SK-N-SH treated with all-trans-retinoic acid at 6 μM for 48 hours (cell line): ENCODE measurements around the gene NANOS3.
A peak's percentile ranks its signal among the peaks of the same experiment; 100 is the strongest.

ENCODE experiments used
- ARNTL ChIP-seq: fragments of 450-650 bp; formaldehyde crosslinking; IDR thresholded peaks from 2 replicates; pipeline ENCODE4 v1.5.0; 2020; ENCODE audit warnings: low read depth, mild to moderate bottlenecking, moderate library complexity, borderline replicate concordance
- CREB5 ChIP-seq: fragments of 250-450 bp; sonication (Bioruptor Pico); IDR thresholded peaks from 2 replicates; pipeline ENCODE4 v1.5.1; 2020; ENCODE audit warnings: low read depth, mild to moderate bottlenecking, moderate library complexity
- CSDC2 ChIP-seq: fragments of 250-450 bp; sonication (Bioruptor Pico); IDR thresholded peaks from 2 replicates; pipeline ENCODE4 v1.5.0; 2020; ENCODE audit warnings: mild to moderate bottlenecking, moderate library complexity
- ISL1 ChIP-seq: fragments of 250-450 bp; sonication (Bioruptor Pico); IDR thresholded peaks from 2 replicates; pipeline ENCODE4 v2.1.2; 2022; ENCODE audit warnings: mild to moderate bottlenecking, moderate library complexity
- OSR1 ChIP-seq: fragments of 250-450 bp; sonication (Bioruptor Pico); IDR thresholded peaks from 2 replicates; pipeline ENCODE4 v1.8.0; 2022; ENCODE audit warnings: moderate library complexity, mild to moderate bottlenecking, inconsistent platforms
- PPARA ChIP-seq: fragments of 250-450 bp; sonication (Bioruptor Pico); IDR thresholded peaks from 2 replicates; pipeline ENCODE4 v1.5.0; 2020; ENCODE audit warnings: mild to moderate bottlenecking, borderline replicate concordance
- RARB ChIP-seq: fragments of 250-450 bp; sonication (Bioruptor Pico); IDR thresholded peaks from 2 replicates; pipeline ENCODE4 v1.8.0; 2021; ENCODE audit warnings: mild to moderate bottlenecking, moderate library complexity
- ZFP3 ChIP-seq: fragments of 250-450 bp; sonication (Bioruptor Pico); IDR thresholded peaks from 2 replicates; pipeline ENCODE4 v1.5.0; 2020; ENCODE audit warnings: mild to moderate bottlenecking, moderate library complexity
- ZNF8 ChIP-seq: fragments of 450-650 bp; formaldehyde crosslinking; IDR thresholded peaks from 2 replicates; pipeline ENCODE4 v1.5.0; 2020; ENCODE audit warnings: mild to moderate bottlenecking, moderate library complexity
- TF ChIP-seq, protein P1 (sequence below): fragments of 250-450 bp; sonication (Bioruptor Pico); IDR thresholded peaks from 2 replicates; pipeline ENCODE4 v1.8.0; 2020; ENCODE audit warnings: mild to moderate bottlenecking, moderate library complexity, borderline replicate concordance

GRCh38 chr19:13834244-13835069 lies 42.5 kb upstream of the NANOS3 start:
- TF ChIP-seq OSR1 (CRISPR knock-in tag) (no peak), CREB5 (CRISPR knock-in tag) (no peak), RARB (no peak), ARNTL (no peak), PPARA (CRISPR knock-in tag) (no peak), ZNF8 (CRISPR knock-in tag) (no peak), ISL1 (CRISPR knock-in tag) (no peak), ZFP3 (peak; percentile 68), CSDC2 (CRISPR knock-in tag) (no peak)
- TF ChIP-seq, protein P1, sequence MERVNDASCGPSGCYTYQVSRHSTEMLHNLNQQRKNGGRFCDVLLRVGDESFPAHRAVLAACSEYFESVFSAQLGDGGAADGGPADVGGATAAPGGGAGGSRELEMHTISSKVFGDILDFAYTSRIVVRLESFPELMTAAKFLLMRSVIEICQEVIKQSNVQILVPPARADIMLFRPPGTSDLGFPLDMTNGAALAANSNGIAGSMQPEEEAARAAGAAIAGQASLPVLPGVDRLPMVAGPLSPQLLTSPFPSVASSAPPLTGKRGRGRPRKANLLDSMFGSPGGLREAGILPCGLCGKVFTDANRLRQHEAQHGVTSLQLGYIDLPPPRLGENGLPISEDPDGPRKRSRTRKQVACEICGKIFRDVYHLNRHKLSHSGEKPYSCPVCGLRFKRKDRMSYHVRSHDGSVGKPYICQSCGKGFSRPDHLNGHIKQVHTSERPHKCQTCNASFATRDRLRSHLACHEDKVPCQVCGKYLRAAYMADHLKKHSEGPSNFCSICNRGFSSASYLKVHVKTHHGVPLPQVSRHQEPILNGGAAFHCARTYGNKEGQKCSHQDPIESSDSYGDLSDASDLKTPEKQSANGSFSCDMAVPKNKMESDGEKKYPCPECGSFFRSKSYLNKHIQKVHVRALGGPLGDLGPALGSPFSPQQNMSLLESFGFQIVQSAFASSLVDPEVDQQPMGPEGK (CRISPR knock-in tag) = no peak
